Measurements from ENCODE around the gene ABCG1.

- TF ChIP-seq CTCF (IDR thresholded peaks at IDR 0.05; ENCODE audit: low read length) (no peak), EZH2 (IDR thresholded peaks at IDR 0.05; ENCODE audit: borderline replicate concordance, low read length) (no peak)
Measured at GRCh38 chr21:42343963-42344510, 125.1 kb downstream of the ABCG1 start.

Measured in OCI-LY1 (cell line).